Neutrophil (primary cell): Measurements from ENCODE around the gene IBSP.

Source experiments
- H3K27ac ChIP-seq: fragments of 200-600 bp; sonication (generic); 2 replicates; pipeline ENCODE4 v1.5.1; 2016; ENCODE audit warnings: mild to moderate bottlenecking, moderate library complexity
- H3K27me3 ChIP-seq: fragments of 200-600 bp; sonication (generic); 2 replicates; pipeline ENCODE4 v1.6.0; 2016; ENCODE audit warnings: mild to moderate bottlenecking
- H3K36me3 ChIP-seq: fragments of 200-600 bp; sonication (generic); 2 replicates; pipeline ENCODE4 v1.5.1; 2017
- H3K4me1 ChIP-seq, 2 experiments: fragments of 200-600 bp in 1 of 2; sonication (generic) in 1 of 2; 1 replicate in 1 of 2; 2 replicates in 1 of 2; pipeline versions ENCODE4 v1.5.1 to v1.6.1; 2013 to 2016; ENCODE audit warnings: low read depth in 1 of 2, low read length in 1 of 2, mild to moderate bottlenecking in 1 of 2, moderate library complexity in 1 of 2; ENCODE audit not compliant: control insufficient read depth in 1 of 2, insufficient read depth in 1 of 2
- H3K4me3 ChIP-seq, 2 experiments: fragments of 200-600 bp in 1 of 2; sonication (generic) in 1 of 2; 1 replicate in 1 of 2; 2 replicates in 1 of 2; pipeline ENCODE4 v1.5.1; 2013 to 2016; ENCODE audit warnings: low read depth in 1 of 2, low read length in 1 of 2, mild to moderate bottlenecking in 1 of 2, moderate library complexity in 1 of 2
- H3K9me3 ChIP-seq: fragments of 200-600 bp; sonication (generic); 2 replicates; pipeline ENCODE4 v1.5.1; 2016
- CTCF ChIP-seq: fragments of 200-600 bp; sonication (generic); IDR thresholded peaks from 2 replicates; pipeline ENCODE4 v1.5.1; 2016; ENCODE audit warnings: antibody characterized with exemption

The IBSP gene

DNA sequence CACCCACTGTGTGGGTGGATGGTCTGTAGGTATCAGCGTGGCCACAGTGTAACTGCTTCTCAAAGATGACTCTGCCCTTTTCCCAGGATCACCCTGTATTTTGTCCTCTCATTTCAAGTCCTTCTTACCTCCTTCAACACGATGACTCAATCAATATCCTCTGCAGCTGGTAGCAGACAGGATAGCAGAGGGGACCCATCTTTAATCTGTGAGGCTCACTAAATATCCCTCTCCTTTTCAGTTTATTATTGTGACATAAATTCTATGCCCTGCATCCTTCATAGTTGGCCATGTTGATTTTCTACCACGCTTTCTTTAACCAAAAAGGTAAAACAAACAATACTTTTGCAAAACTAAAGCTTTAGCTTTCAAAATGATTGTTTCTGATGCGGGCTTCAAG is 23.8 kb downstream of the IBSP start:
- no peak overlapping the region for H3K27ac ChIP-seq
- H3K9me3 ChIP-seq = no peaks in the 10 kb centered on the region
- no peak overlapping the region for H3K4me3 ChIP-seq
- H3K4me1 ChIP-seq = no peaks in the 10 kb centered on the region
- TF ChIP-seq CTCF = no peak
- no peaks in the 10 kb centered on the region for H3K27me3 ChIP-seq
- H3K36me3 ChIP-seq = no peaks in the 10 kb centered on the region

- Histone ChIP-seq H3K27ac (no peak overlapping the region), H3K4me1 (no peaks in the 10 kb centered on the region), H3K4me3 (no peak overlapping the region), H3K36me3 (no peaks in the 10 kb centered on the region), H3K27me3 (no peaks in the 10 kb centered on the region), H3K9me3 (no peaks in the 10 kb centered on the region)
- TF ChIP-seq CTCF = no peak
Observed at GRCh38 chr4:87823724-87824123, 24.4 kb downstream of the IBSP start.

DNA sequence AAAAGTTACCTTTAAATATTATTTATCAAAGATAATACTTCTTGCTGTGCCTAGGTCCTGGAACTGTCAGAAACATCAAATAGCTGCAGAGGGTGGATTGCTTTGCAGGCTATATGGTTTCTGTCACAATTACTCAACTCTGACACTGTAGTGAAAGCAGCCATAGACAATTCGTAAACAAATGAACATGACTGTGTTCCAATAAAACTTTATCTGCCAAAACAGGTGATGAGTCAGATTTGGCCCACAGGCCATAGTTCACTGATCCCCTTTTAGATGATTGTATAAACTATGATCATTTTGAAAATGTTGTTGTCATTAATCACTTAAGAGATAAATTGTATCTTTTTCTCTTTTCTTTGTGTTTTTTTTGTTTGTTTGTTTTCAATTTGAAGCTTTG is 25.0 kb downstream of the IBSP start:
- no peak for TF ChIP-seq CTCF
- no peaks in the 10 kb centered on the region for H3K27me3 ChIP-seq
- H3K4me3 ChIP-seq = no peak overlapping the region
- H3K27ac ChIP-seq = no peak overlapping the region
- H3K4me1 ChIP-seq = no peaks in the 10 kb centered on the region
- H3K36me3 ChIP-seq = no peaks in the 10 kb centered on the region
- no peaks in the 10 kb centered on the region for H3K9me3 ChIP-seq

GRCh38 chr4:87832669-87833068 is 33.3 kb downstream of the IBSP start, which contains the start of gene MEPE:
Gene MEPE (plus strand): TSS chr4:87832969. CDS start chr4:87834715, 1,746 bp downstream.
- Histone ChIP-seq H3K9me3 (no peaks in the 10 kb centered on the region), H3K4me1 (no peaks in the 10 kb centered on the region), H3K27ac (no peak within 1 kb of the TSS), H3K27me3 (no peaks in the 10 kb centered on the region), H3K36me3 (no peaks in the 10 kb centered on the region), H3K4me3 (no peak within 1 kb of the TSS)
- no peak for TF ChIP-seq CTCF

GRCh38 chr4:87834401-87834800 is 35.0 kb downstream of the IBSP start:
- Histone ChIP-seq H3K4me1 (no peaks in the 10 kb centered on the region), H3K36me3 (no peaks in the 10 kb centered on the region), H3K4me3 (no peak overlapping the region), H3K27me3 (no peaks in the 10 kb centered on the region), H3K9me3 (no peaks in the 10 kb centered on the region), H3K27ac (no peak overlapping the region)
- no peak for TF ChIP-seq CTCF

DNA sequence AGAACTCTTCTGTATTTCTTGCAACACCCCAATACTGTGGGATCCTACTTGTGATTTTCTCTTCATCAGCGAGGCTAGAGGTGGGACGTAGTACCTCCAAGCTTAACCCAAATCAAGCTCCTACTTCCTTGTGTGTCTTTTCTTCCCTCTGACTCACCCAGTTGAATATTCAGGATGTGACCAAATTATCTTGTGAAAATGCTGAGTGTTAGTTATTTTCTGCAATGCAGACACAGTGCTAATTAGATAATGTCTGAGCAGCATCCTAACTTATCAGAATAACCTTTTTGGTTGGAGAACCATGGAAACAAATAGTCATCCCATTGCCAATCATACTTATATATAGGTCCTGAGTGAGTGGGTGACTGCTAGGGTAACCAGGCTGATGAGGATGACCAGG is 35.8 kb downstream of the IBSP start:
- no peak overlapping the region for H3K27ac ChIP-seq
- TF ChIP-seq CTCF = no peak

More for the DNA sequence above, 35.8 kb downstream of the IBSP start:
- H3K36me3 ChIP-seq = no peaks in the 10 kb centered on the region
- no peaks in the 10 kb centered on the region for H3K9me3 ChIP-seq
- no peaks in the 10 kb centered on the region for H3K4me1 ChIP-seq
- H3K4me3 ChIP-seq = no peak overlapping the region
- H3K27me3 ChIP-seq = no peaks in the 10 kb centered on the region
